Muscle of leg (tissue), 11 donors: ENCODE measurements around the gene CHSY1. TPM values are rescaled to one million over a fixed set of nuclear protein-coding genes. Genes with fewer than 3 reads are reported as not detected.

Experiments used
- DNase-seq: peaks from one replicate; pipeline ENCODE4 v3.0.0; 2013
- H3K27ac ChIP-seq: one replicate; pipeline ENCODE4 v1.5.1; 2013; ENCODE audit warnings: mild to moderate bottlenecking, low read length, control low read depth
- H3K27me3 ChIP-seq: one replicate; pipeline ENCODE4 v1.6.1; 2013; ENCODE audit warnings: low read length; ENCODE audit not compliant: control insufficient read depth, insufficient read depth
- H3K36me3 ChIP-seq: one replicate; pipeline ENCODE4 v1.6.1; 2013; ENCODE audit warnings: low read length; ENCODE audit not compliant: control insufficient read depth, insufficient read depth
- H3K4me1 ChIP-seq: one replicate; pipeline ENCODE4 v1.6.1; 2013; ENCODE audit warnings: low read length; ENCODE audit not compliant: control insufficient read depth, insufficient read depth
- H3K4me3 ChIP-seq: one replicate; pipeline ENCODE4 v1.5.1; 2013; ENCODE audit warnings: low read length, control low read depth
- H3K9me3 ChIP-seq: replicated peaks from 2 replicates; pipeline ENCODE4 v1.6.1; 2013; ENCODE audit warnings: low read depth, low read length; ENCODE audit not compliant: control insufficient read depth
- WGBS: methylation state at CpG from one replicate; pipeline ENCODE4 v1.1.5; 2013; ENCODE audit warnings: missing lambda C conversion rate; ENCODE audit not compliant: insufficient coverage; 5-methylcytosine and 5-hydroxymethylcytosine counted together
- polyA plus RNA-seq, 8 donors: library from polyadenylated mRNA; unstranded; fragments of 120-200 nt; gene quantifications; one replicate each; pipeline versions ENCODE4 v1.2.1 to v1.2.3, GENCODE V29; 2013; ENCODE audit warnings: inconsistent platforms in 1 of 8, low replicate concordance in 1 of 8; ENCODE audit not compliant: insufficient read length in 8 of 8, insufficient read depth in 1 of 8
- total RNA-seq: library from RNA; stranded (reverse); fragments of 120-200 nt; gene quantifications from one replicate; pipeline ENCODE4 v1.2.4, GENCODE V29; 2013

Gene CHSY1
- total and polyA plus RNA-seq, 9 donors, result 27.2 to 57.6 (median 42.5) TPM

DNA sequence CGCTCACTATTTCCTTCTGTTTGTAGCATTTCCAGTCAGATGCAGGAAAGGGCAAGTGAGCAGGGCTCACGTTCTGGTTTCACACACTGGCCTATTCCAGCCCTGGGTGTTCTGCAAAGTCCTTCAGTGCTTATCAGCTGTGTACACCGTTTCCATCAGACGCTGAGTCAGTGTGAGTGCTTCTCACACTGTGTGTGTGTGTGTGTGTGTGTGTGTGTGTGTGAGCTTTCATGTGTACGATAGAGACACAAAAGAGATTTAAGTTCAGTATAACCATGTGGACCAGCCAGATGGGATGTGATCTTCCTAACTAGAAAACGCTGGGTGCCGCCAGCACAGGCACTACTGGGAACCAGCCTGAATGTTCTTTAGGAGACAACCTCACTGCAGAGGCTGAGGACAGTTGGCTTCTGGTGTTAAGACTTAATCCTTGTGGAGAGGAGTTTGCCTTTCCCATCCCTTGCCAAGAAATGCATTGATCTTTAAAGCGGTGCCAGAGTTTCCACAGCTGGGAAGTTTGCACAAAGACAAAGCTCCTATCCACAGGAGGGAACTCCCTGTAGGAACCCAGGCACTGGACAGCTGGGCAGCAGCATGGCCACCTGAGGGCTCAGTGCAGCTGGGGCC, 3.9 kb upstream of the CHSY1 start:
- Histone ChIP-seq H3K27ac (peak overlapping the region; percentile 54), H3K9me3 (no peaks in the 10 kb centered on the region), H3K27me3 (no peaks in the 10 kb centered on the region), H3K4me1 (peaks cover 44% of the 10 kb centered on the region), H3K4me3 (no peak overlapping the region), H3K36me3 (no peaks in the 10 kb centered on the region)
- 7% methylated on average over 8 of the region's 8 CpGs for WGBS
- peak; percentile 85 for DNase-seq

DNA sequence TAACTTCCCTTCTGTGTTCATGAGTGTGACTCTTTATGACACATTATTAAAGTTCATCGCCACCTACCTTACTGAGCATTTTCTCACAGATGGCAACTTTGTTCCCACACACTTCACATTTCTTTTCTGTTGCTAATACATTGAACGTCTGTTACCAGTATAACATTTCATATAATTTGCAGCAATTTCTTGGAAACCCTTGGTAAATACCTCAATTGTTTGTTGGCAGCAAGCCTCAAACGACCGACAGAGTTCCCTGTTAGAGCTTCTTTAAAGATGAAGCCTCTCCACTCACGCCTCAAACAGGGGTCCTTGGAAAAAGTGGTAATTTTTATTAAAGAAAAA, 3.2 kb upstream of the CHSY1 start:
- H3K4me1 ChIP-seq, result peaks cover 50% of the 10 kb centered on the region
- H3K4me3 ChIP-seq, result no peak overlapping the region
- 47% methylated on average over 2 of the region's 5 CpGs for WGBS
- peak overlapping the region; percentile 62 for H3K27ac ChIP-seq
- H3K36me3 ChIP-seq, result no peaks in the 10 kb centered on the region
- no peaks in the 10 kb centered on the region for H3K9me3 ChIP-seq
- DNase-seq, result peak; percentile 64
- no peaks in the 10 kb centered on the region for H3K27me3 ChIP-seq

DNA sequence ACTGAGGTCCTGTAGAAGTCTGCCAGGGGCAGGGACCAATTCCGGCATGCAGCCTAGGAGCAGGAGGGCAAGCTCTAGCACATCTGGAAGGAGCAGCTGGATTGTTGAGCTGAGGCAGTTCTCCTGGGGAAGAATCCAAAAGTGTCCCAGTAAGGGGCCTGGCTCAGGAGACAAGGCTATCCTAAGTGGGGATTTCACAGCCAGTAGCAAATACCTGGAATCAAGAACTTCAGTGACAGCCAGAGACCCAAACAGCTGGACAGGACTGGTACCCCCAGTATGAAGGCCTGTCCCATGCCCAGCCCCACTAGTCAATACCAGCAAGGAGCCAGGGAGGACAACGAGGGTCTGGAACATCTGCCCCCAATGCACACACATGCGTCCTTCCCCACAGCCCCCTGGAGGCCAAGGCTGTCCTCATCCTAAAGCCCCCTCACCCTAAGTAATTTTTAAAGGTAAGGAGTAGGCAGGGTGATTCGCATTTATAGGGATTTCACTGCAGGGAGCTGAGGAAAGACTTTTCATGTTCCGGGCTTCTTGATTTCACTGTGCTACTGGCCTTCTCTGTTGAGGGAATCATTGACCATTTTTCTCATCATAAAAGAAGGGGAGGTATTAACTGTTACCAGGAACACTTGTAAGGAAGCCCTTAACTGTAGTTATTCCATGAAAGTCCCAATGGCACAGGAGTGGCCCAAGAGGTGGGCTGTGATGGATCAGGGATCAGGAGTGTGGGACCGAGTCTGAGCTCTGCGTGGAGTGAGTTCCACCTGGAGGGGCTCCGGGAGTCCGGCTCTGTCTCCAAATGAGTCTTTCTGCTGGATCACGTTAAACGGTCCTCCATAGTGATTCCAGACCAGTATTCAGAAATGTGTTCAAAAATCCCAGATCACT, 2.6 kb upstream of the CHSY1 start:
- WGBS, result 51% methylated on average over 3 of the region's 11 CpGs
- Histone ChIP-seq H3K9me3 (no peaks in the 10 kb centered on the region), H3K36me3 (no peaks in the 10 kb centered on the region), H3K4me3 (no peak overlapping the region), H3K27ac (peak overlapping the region; percentile 62), H3K4me1 (peaks cover 56% of the 10 kb centered on the region), H3K27me3 (no peaks in the 10 kb centered on the region)
- no peak for DNase-seq

GRCh38 chr15:101252836-101253235, 988 bp upstream of the CHSY1 start:
- no CpG with 5 or more reads among the region's 3 CpGs for WGBS
- peak overlapping the region; percentile 89 for H3K27ac ChIP-seq
- no peak for DNase-seq
- peak overlapping the region; percentile 59 for H3K4me3 ChIP-seq
- no peaks in the 10 kb centered on the region for H3K9me3 ChIP-seq
- H3K36me3 ChIP-seq, result peaks cover 4% of the 10 kb centered on the region
- H3K27me3 ChIP-seq, result no peaks in the 10 kb centered on the region
- H3K4me1 ChIP-seq, result peaks cover 61% of the 10 kb centered on the region

DNA sequence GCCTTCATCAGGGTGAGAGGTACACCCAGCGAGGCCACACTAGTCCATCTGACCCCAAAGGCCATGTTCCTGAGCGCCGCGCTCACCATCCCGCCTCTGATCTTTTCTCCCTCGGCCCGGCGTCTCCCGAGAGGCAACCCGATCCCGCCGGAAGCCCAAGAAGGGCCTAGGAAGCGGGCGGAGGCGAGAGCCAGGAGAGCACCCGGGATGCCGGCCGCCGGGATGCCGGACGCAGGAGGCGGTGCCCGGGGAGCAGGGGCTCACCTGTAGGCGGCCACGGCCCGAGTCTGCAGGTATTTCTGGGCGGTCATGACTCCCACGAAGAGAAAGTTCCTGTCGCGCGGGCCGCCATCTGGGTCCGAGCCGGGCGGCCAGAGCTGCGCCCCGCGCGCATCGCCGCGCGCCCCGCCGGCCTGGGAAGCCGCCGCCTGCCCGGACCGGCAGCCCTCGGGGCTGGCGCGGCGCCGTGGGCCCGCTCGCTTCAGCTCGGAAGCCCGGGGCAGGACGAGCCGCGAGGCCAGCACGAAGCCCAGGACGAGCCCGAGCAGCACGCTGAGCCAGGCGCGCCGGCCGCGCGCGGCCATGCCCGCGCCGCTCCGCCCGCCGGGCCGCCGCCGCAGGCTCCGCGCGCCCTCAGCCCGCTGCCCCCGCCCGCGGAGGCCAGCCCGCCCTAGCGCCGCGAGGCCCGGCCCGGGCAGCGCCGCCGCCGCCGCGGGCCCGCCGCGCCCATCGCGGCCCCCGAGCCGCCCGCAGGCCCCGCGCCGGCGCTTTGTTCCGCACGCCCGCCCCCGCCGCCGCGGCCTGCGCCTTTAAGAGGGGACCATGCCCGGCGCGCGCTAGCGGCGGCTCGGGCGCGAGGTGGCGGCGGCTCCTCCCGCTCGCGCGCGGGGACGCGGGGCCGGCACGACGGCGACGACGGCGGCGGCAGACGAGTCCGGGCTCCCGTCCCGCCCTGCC, 697 bp downstream of the CHSY1 start:
- Histone ChIP-seq H3K27ac (peak overlapping the region; percentile 79), H3K27me3 (no peaks in the 10 kb centered on the region), H3K36me3 (peaks cover 12% of the 10 kb centered on the region), H3K4me1 (peaks cover 59% of the 10 kb centered on the region), H3K4me3 (peak overlapping the region; percentile 90), H3K9me3 (no peaks in the 10 kb centered on the region)
- peak; percentile 52 for DNase-seq
- WGBS, result under 1% methylated on average over 150 of the region's 150 CpGs

- peak overlapping the region; percentile 90 for H3K4me3 ChIP-seq
- peaks cover 14% of the 10 kb centered on the region for H3K36me3 ChIP-seq
- DNase-seq, result peak; percentile 70
- no peaks in the 10 kb centered on the region for H3K27me3 ChIP-seq
- H3K4me1 ChIP-seq, result peaks cover 54% of the 10 kb centered on the region
- no peaks in the 10 kb centered on the region for H3K9me3 ChIP-seq
- peak overlapping the region; percentile 79 for H3K27ac ChIP-seq
- WGBS, result 0% methylated on average over 3 of the region's 6 CpGs
Observed at GRCh38 chr15:101250341-101250831, 1.5 kb downstream of the CHSY1 start.

GRCh38 chr15:101248274-101248673, 3.6 kb downstream of the CHSY1 start:
- peaks cover 16% of the 10 kb centered on the region for H3K36me3 ChIP-seq
- no peak for DNase-seq
- no peaks in the 10 kb centered on the region for H3K27me3 ChIP-seq
- H3K4me3 ChIP-seq, result no peak overlapping the region
- WGBS, result 57% methylated on average over 1 of the region's 3 CpGs
- peaks cover 54% of the 10 kb centered on the region for H3K4me1 ChIP-seq
- no peaks in the 10 kb centered on the region for H3K9me3 ChIP-seq
- H3K27ac ChIP-seq, result no peak overlapping the region

DNA sequence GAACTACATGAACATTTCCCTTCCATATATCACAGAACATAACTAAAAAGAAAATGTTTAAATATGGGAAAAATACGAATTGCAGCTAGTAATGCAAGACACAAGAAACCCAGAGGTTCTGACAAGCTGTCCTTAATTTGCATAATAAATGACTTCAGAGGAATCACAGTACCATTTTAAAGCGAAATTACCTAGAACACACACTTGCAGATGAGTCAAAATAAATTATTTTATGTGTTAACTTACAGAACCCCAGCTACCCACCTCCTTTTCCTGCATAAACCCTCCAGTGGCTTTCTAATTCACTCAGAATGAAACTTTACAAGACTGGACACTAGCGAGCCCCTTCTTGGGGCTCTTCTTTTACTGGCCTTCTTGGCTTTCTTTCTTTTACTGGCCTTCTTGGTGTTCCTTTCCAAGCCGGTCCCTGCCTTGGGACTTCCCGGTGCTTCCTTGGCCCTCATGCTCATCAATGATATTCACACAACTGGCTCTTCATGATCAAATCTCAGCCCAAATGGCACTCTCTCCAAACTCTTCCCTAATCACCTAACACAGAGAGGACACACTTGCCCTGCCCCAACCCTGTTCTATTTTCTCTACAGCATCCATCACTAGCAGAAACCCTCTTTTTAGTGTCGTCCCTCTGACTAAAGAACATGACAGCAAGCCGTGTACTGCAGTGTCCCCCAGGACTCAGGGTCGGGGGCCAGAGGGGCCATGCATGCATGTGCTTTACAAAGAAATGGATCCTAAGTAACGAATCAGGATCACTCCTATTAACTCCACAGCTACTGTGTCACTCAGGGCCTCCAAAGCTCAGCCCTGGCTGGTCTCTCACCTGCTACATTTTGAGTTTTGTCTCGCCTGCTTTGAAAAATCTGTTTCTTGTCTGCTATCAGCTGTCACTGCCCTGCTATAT, 4.8 kb downstream of the CHSY1 start:
- no peak overlapping the region for H3K4me3 ChIP-seq
- no peaks in the 10 kb centered on the region for H3K9me3 ChIP-seq
- H3K36me3 ChIP-seq, result peaks cover 21% of the 10 kb centered on the region
- DNase-seq, result no peak
- H3K4me1 ChIP-seq, result peaks cover 54% of the 10 kb centered on the region
- WGBS, result 60% methylated on average over 8 of the region's 10 CpGs
- H3K27me3 ChIP-seq, result no peaks in the 10 kb centered on the region
- no peak overlapping the region for H3K27ac ChIP-seq

DNA sequence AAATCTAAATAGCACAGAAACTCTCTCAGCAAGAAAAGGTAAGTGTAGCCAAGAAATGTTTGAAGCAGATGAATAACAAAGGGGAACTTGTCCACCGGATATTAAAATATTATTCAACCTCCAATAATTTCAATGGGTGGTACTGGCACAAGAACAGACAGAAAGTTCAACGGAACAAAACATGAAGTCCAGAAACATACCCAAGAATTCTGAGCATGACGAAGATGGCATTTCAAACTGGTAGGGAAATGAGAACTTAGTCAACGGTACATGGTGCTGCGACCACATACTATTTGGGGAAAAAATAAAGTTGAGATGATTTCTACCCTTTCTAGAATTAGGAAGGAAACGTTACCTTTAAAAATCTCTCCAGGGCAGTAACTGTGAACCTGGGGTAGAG, 5.5 kb downstream of the CHSY1 start:
- Histone ChIP-seq H3K36me3 (peaks cover 22% of the 10 kb centered on the region), H3K9me3 (no peaks in the 10 kb centered on the region), H3K4me1 (peaks cover 55% of the 10 kb centered on the region), H3K4me3 (no peak overlapping the region), H3K27ac (no peak overlapping the region), H3K27me3 (no peaks in the 10 kb centered on the region)
- DNase-seq, result no peak
- WGBS, result no CpG with 5 or more reads among the region's 6 CpGs
